HG03039 (cell line): Measurements from ENCODE around the gene ZNF276.

ENCODE experiments used
- ATAC-seq: cut with Tn5 transposase; IDR thresholded peaks from one replicate; pipeline ENCODE4 v1.9.1; 2021; ENCODE audit warnings: mild to moderate bottlenecking, moderate library complexity; ENCODE audit not compliant: unreplicated experiment

ZNF276 gene

GRCh38 chr16:89711601-89712273 lies 9.6 kb upstream of the ZNF276 start:
- no peak for ATAC-seq

GRCh38 chr16:89712274-89712781 lies 9.0 kb upstream of the ZNF276 start:
- no peak for ATAC-seq

- no peak for ATAC-seq
Observed at GRCh38 chr16:89716493-89716892, 4.8 kb upstream of the ZNF276 start.

GRCh38 chr16:89716916-89717687 lies 4.2 kb upstream of the ZNF276 start:
- ATAC-seq, result no peak

- ATAC-seq, result no peak
Observed at GRCh38 chr16:89717688-89718505, 3.4 kb upstream of the ZNF276 start.

GRCh38 chr16:89720551-89720812 lies 855 bp upstream of the ZNF276 start:
- ATAC-seq, result peak; percentile 15

- peak; percentile 21 for ATAC-seq
Observed at GRCh38 chr16:89721546-89722391, 432 bp downstream of the ZNF276 start.

GRCh38 chr16:89722392-89723278 lies 1.3 kb downstream of the ZNF276 start:
- ATAC-seq, result no peak

- ATAC-seq, result no peak
Observed at GRCh38 chr16:89723279-89724250, 2.2 kb downstream of the ZNF276 start.

- ATAC-seq, result no peak
Observed at GRCh38 chr16:89727406-89728120, 6.2 kb downstream of the ZNF276 start.

GRCh38 chr16:89729293-89729692 lies 8.0 kb downstream of the ZNF276 start:
- ATAC-seq, result no peak

GRCh38 chr16:89729863-89730593 lies 8.7 kb downstream of the ZNF276 start:
- ATAC-seq, result no peak

GRCh38 chr16:89730610-89731234 lies 9.4 kb downstream of the ZNF276 start:
- no peak for ATAC-seq

- ATAC-seq, result no peak
Observed at GRCh38 chr16:89732142-89732917, 11.0 kb downstream of the ZNF276 start.

GRCh38 chr16:89732918-89733242 lies 11.5 kb downstream of the ZNF276 start:
- no peak for ATAC-seq

GRCh38 chr16:89733322-89733721 lies 12.0 kb downstream of the ZNF276 start:
- no peak for ATAC-seq
